Measurements from ENCODE around the gene RS1.

The RS1 gene

GRCh38 chrX:18652636-18653035 is 19.3 kb downstream of the RS1 start:
- H3K4me3 ChIP-seq (ENCODE audit: low read length): no peak overlapping the region
- H2AFZ ChIP-seq (ENCODE audit: low read depth, low read length): no peak overlapping the region
- H3K27me3 ChIP-seq (ENCODE audit: insufficient read depth, low read length): no peaks in the 10 kb centered on the region
- H3K4me1 ChIP-seq (ENCODE audit: insufficient read depth, low read length): no peaks in the 10 kb centered on the region
- no peaks in the 10 kb centered on the region for H3K9me3 ChIP-seq (ENCODE audit: low read length)
- no peaks in the 10 kb centered on the region for H3K36me3 ChIP-seq (ENCODE audit: insufficient read depth, low read length)

GRCh38 chrX:18650662-18651061 is 21.2 kb downstream of the RS1 start:
- Histone ChIP-seq H3K36me3 (ENCODE audit: insufficient read depth, low read length) (no peaks in the 10 kb centered on the region), H3K4me1 (ENCODE audit: insufficient read depth, low read length) (no peaks in the 10 kb centered on the region), H2AFZ (ENCODE audit: low read depth, low read length) (no peak overlapping the region), H3K4me3 (ENCODE audit: low read length) (no peak overlapping the region), H3K9me3 (ENCODE audit: low read length) (peaks cover 2% of the 10 kb centered on the region), H3K27me3 (ENCODE audit: insufficient read depth, low read length) (no peaks in the 10 kb centered on the region)

- Histone ChIP-seq H2AFZ (ENCODE audit: low read depth, low read length) (peak overlapping the region; percentile 50), H3K36me3 (ENCODE audit: insufficient read depth, low read length) (no peaks in the 10 kb centered on the region), H3K4me3 (ENCODE audit: low read length) (no peak overlapping the region), H3K9me3 (ENCODE audit: low read length) (peaks cover 2% of the 10 kb centered on the region), H3K4me1 (ENCODE audit: insufficient read depth, low read length) (no peaks in the 10 kb centered on the region), H3K27me3 (ENCODE audit: insufficient read depth, low read length) (no peaks in the 10 kb centered on the region)
Observed at GRCh38 chrX:18649498-18649951, 22.4 kb downstream of the RS1 start.

GRCh38 chrX:18647621-18648020 is 24.3 kb downstream of the RS1 start:
- Histone ChIP-seq H3K9me3 (ENCODE audit: low read length) (peaks cover 2% of the 10 kb centered on the region), H3K27me3 (ENCODE audit: insufficient read depth, low read length) (no peaks in the 10 kb centered on the region), H3K4me3 (ENCODE audit: low read length) (no peak overlapping the region), H3K4me1 (ENCODE audit: insufficient read depth, low read length) (no peaks in the 10 kb centered on the region), H2AFZ (ENCODE audit: low read depth, low read length) (no peak overlapping the region), H3K36me3 (ENCODE audit: insufficient read depth, low read length) (no peaks in the 10 kb centered on the region)

GRCh38 chrX:18643853-18644252 is 28.1 kb downstream of the RS1 start:
- no peak overlapping the region for H2AFZ ChIP-seq (ENCODE audit: low read depth, low read length)
- peaks cover 2% of the 10 kb centered on the region for H3K9me3 ChIP-seq (ENCODE audit: low read length)
- no peaks in the 10 kb centered on the region for H3K4me1 ChIP-seq (ENCODE audit: insufficient read depth, low read length)
- H3K36me3 ChIP-seq (ENCODE audit: insufficient read depth, low read length): no peaks in the 10 kb centered on the region
- H3K27me3 ChIP-seq (ENCODE audit: insufficient read depth, low read length): no peaks in the 10 kb centered on the region
- no peak overlapping the region for H3K4me3 ChIP-seq (ENCODE audit: low read length)

GRCh38 chrX:18643243-18643642 is 28.7 kb downstream of the RS1 start:
- Histone ChIP-seq H3K27me3 (ENCODE audit: insufficient read depth, low read length) (no peaks in the 10 kb centered on the region), H2AFZ (ENCODE audit: low read depth, low read length) (no peak overlapping the region), H3K4me3 (ENCODE audit: low read length) (no peak overlapping the region), H3K9me3 (ENCODE audit: low read length) (peaks cover 2% of the 10 kb centered on the region), H3K4me1 (ENCODE audit: insufficient read depth, low read length) (no peaks in the 10 kb centered on the region), H3K36me3 (ENCODE audit: insufficient read depth, low read length) (no peaks in the 10 kb centered on the region)

GRCh38 chrX:18640686-18641085 is 31.2 kb downstream of the RS1 start:
- H3K27me3 ChIP-seq (ENCODE audit: insufficient read depth, low read length): no peaks in the 10 kb centered on the region
- H3K4me1 ChIP-seq (ENCODE audit: insufficient read depth, low read length): no peaks in the 10 kb centered on the region
- no peaks in the 10 kb centered on the region for H3K36me3 ChIP-seq (ENCODE audit: insufficient read depth, low read length)
- no peak overlapping the region for H2AFZ ChIP-seq (ENCODE audit: low read depth, low read length)
- H3K4me3 ChIP-seq (ENCODE audit: low read length): no peak overlapping the region
- no peaks in the 10 kb centered on the region for H3K9me3 ChIP-seq (ENCODE audit: low read length)

- Histone ChIP-seq H3K36me3 (ENCODE audit: insufficient read depth, low read length) (no peaks in the 10 kb centered on the region), H2AFZ (ENCODE audit: low read depth, low read length) (no peak overlapping the region), H3K9me3 (ENCODE audit: low read length) (no peaks in the 10 kb centered on the region), H3K4me3 (ENCODE audit: low read length) (no peak overlapping the region), H3K4me1 (ENCODE audit: insufficient read depth, low read length) (no peaks in the 10 kb centered on the region), H3K27me3 (ENCODE audit: insufficient read depth, low read length) (no peaks in the 10 kb centered on the region)
Observed at GRCh38 chrX:18639280-18639679, 32.6 kb downstream of the RS1 start.

GRCh38 chrX:18638398-18638797 is 33.5 kb downstream of the RS1 start:
- Histone ChIP-seq H3K27me3 (ENCODE audit: insufficient read depth, low read length) (no peaks in the 10 kb centered on the region), H3K36me3 (ENCODE audit: insufficient read depth, low read length) (no peaks in the 10 kb centered on the region), H2AFZ (ENCODE audit: low read depth, low read length) (no peak overlapping the region), H3K4me3 (ENCODE audit: low read length) (no peak overlapping the region), H3K4me1 (ENCODE audit: insufficient read depth, low read length) (no peaks in the 10 kb centered on the region), H3K9me3 (ENCODE audit: low read length) (no peaks in the 10 kb centered on the region)

- Histone ChIP-seq H3K36me3 (ENCODE audit: insufficient read depth, low read length) (peaks cover 2% of the 10 kb centered on the region), H3K4me3 (ENCODE audit: low read length) (no peak overlapping the region), H3K9me3 (ENCODE audit: low read length) (no peaks in the 10 kb centered on the region), H3K27me3 (ENCODE audit: insufficient read depth, low read length) (no peaks in the 10 kb centered on the region), H2AFZ (ENCODE audit: low read depth, low read length) (no peak overlapping the region), H3K4me1 (ENCODE audit: insufficient read depth, low read length) (no peaks in the 10 kb centered on the region)
Observed at GRCh38 chrX:18630934-18631333, 41.0 kb downstream of the RS1 start.

- H3K27me3 ChIP-seq (ENCODE audit: insufficient read depth, low read length): no peaks in the 10 kb centered on the region
- H3K36me3 ChIP-seq (ENCODE audit: insufficient read depth, low read length): peaks cover 5% of the 10 kb centered on the region
- no peak overlapping the region for H2AFZ ChIP-seq (ENCODE audit: low read depth, low read length)
- H3K4me1 ChIP-seq (ENCODE audit: insufficient read depth, low read length): no peaks in the 10 kb centered on the region
- no peaks in the 10 kb centered on the region for H3K9me3 ChIP-seq (ENCODE audit: low read length)
- H3K4me3 ChIP-seq (ENCODE audit: low read length): no peak overlapping the region
Observed at GRCh38 chrX:18624599-18624998, 47.3 kb downstream of the RS1 start.

- Histone ChIP-seq H3K36me3 (ENCODE audit: insufficient read depth, low read length) (peaks cover 2% of the 10 kb centered on the region), H2AFZ (ENCODE audit: low read depth, low read length) (no peak overlapping the region), H3K4me3 (ENCODE audit: low read length) (no peak overlapping the region)
Observed at GRCh38 chrX:18620349-18620748, 51.6 kb downstream of the RS1 start.

GRCh38 chrX:18619288-18619687 is 52.6 kb downstream of the RS1 start:
- H3K9me3 ChIP-seq (ENCODE audit: low read length): no peaks in the 10 kb centered on the region
- no peak overlapping the region for H2AFZ ChIP-seq (ENCODE audit: low read depth, low read length)
- peaks cover 3% of the 10 kb centered on the region for H3K36me3 ChIP-seq (ENCODE audit: insufficient read depth, low read length)
- no peak overlapping the region for H3K4me3 ChIP-seq (ENCODE audit: low read length)
- peaks cover 9% of the 10 kb centered on the region for H3K4me1 ChIP-seq (ENCODE audit: insufficient read depth, low read length)
- no peaks in the 10 kb centered on the region for H3K27me3 ChIP-seq (ENCODE audit: insufficient read depth, low read length)

More at GRCh38 chrX:18620349-18620748, 51.6 kb downstream of the RS1 start:
- Histone ChIP-seq H3K4me1 (ENCODE audit: insufficient read depth, low read length) (peaks cover 9% of the 10 kb centered on the region), H3K27me3 (ENCODE audit: insufficient read depth, low read length) (no peaks in the 10 kb centered on the region), H3K9me3 (ENCODE audit: low read length) (no peaks in the 10 kb centered on the region)

- H3K4me3 ChIP-seq (ENCODE audit: low read length): no peak overlapping the region
- H3K36me3 ChIP-seq (ENCODE audit: insufficient read depth, low read length): peaks cover 6% of the 10 kb centered on the region
- no peak overlapping the region for H2AFZ ChIP-seq (ENCODE audit: low read depth, low read length)
- no peaks in the 10 kb centered on the region for H3K9me3 ChIP-seq (ENCODE audit: low read length)
- H3K4me1 ChIP-seq (ENCODE audit: insufficient read depth, low read length): peaks cover 9% of the 10 kb centered on the region
- no peaks in the 10 kb centered on the region for H3K27me3 ChIP-seq (ENCODE audit: insufficient read depth, low read length)
Observed at GRCh38 chrX:18617407-18617750, 54.5 kb downstream of the RS1 start.
